ENCODE results near the gene IL22RA2.
A peak's percentile ranks its signal among the peaks of the same experiment; 100 is the strongest.
"Not testable (repeated sequence)": the region's sequence is repeated elsewhere in the genome, so short reads cannot be mapped to it uniquely, and the experiment has no call there.

The IL22RA2 gene

GRCh38 chr6:137173501-137173900 lies at the start of gene IL22RA2:
Gene IL22RA2 (minus strand): TSS chr6:137173644. CDS start chr6:137161749, 11,895 bp downstream.
- no peak for DNase-seq
- intact Hi-C loops (cut with DNase I): no loop called here

- peak in 1 of 42 donors; percentile 31 for DNase-seq
- intact Hi-C loops (cut with DNase I): no loop called here
Measured at GRCh38 chr6:137222381-137222780, 48.9 kb upstream of the IL22RA2 start.

GRCh38 chr6:137219664-137220252 lies 46.3 kb upstream of the IL22RA2 start:
- no peak for DNase-seq
- intact Hi-C loops (cut with DNase I): no loop called here

- intact Hi-C loops (cut with DNase I): no loop called here
- peak; percentile 92 to 100 (median 99) for DNase-seq
Measured at GRCh38 chr6:137218917-137219663, 45.6 kb upstream of the IL22RA2 start, which contains the start of gene IFNGR1. Gene IFNGR1 (minus strand): TSS chr6:137219385. CDS start chr6:137219327, 58 bp downstream.

- intact Hi-C loops (cut with DNase I): no loop called here
Measured at GRCh38 chr6:137218473-137218916, 45.1 kb upstream of the IL22RA2 start.

GRCh38 chr6:137217801-137218472 lies 44.5 kb upstream of the IL22RA2 start:
- intact Hi-C loops (cut with DNase I): no loop called here
- peak in 4 of 42 donors; percentile 18 to 61 (median 26) for DNase-seq

More at GRCh38 chr6:137218473-137218916, 45.1 kb upstream of the IL22RA2 start:
- peak in 22 of 42 donors; percentile 24 to 66 (median 38) for DNase-seq

GRCh38 chr6:137216875-137217553 lies 43.6 kb upstream of the IL22RA2 start:
- intact Hi-C loops (cut with DNase I): no loop called here
- DNase-seq: no peak

- no peak for DNase-seq
Measured at GRCh38 chr6:137216106-137216505, 42.7 kb upstream of the IL22RA2 start.

GRCh38 chr6:137215630-137216029 lies 42.2 kb upstream of the IL22RA2 start:
- DNase-seq; intact Hi-C loops (cut with DNase I): not testable (repeated sequence)

More at GRCh38 chr6:137216106-137216505, 42.7 kb upstream of the IL22RA2 start:
- intact Hi-C loops (cut with DNase I): no loop called here

GRCh38 chr6:137214931-137215330 lies 41.5 kb upstream of the IL22RA2 start:
- DNase-seq: no peak
- intact Hi-C loops (cut with DNase I): no loop called here

- no peak for DNase-seq
- intact Hi-C loops (cut with DNase I): no loop called here
Measured at GRCh38 chr6:137213813-137214212, 40.4 kb upstream of the IL22RA2 start.

GRCh38 chr6:137213331-137213740 lies 39.9 kb upstream of the IL22RA2 start:
- intact Hi-C loops (cut with DNase I): no loop called here
- DNase-seq: no peak

GRCh38 chr6:137211910-137212309 lies 38.5 kb upstream of the IL22RA2 start:
- DNase-seq: no peak
- intact Hi-C loops (cut with DNase I): no loop called here

GRCh38 chr6:137210903-137211302 lies 37.5 kb upstream of the IL22RA2 start:
- peak in 3 of 42 donors; percentile 24 to 67 (median 60) for DNase-seq
- intact Hi-C loops (cut with DNase I): no loop called here

- intact Hi-C loops (cut with DNase I): loop anchor here (10.0 kb wide), 1 partner anchor 113 kb away; no protein-coding TSS in a partner anchor
- no peak for DNase-seq
Measured at GRCh38 chr6:137208279-137208678, 34.8 kb upstream of the IL22RA2 start.

GRCh38 chr6:137207457-137207856 lies 34.0 kb upstream of the IL22RA2 start:
- not testable (repeated sequence) for DNase-seq
- intact Hi-C loops (cut with DNase I): loop anchor here (10.0 kb wide), 1 partner anchor 113 kb away; no protein-coding TSS in a partner anchor

GRCh38 chr6:137206577-137206976 lies 33.1 kb upstream of the IL22RA2 start:
- intact Hi-C loops (cut with DNase I): loop anchor here (10.0 kb wide), 1 partner anchor 112 kb away; no protein-coding TSS in a partner anchor
- DNase-seq: no peak

- DNase-seq: no peak
- intact Hi-C loops (cut with DNase I): loop anchor here (10.0 kb wide), 1 partner anchor 108 kb away; no protein-coding TSS in a partner anchor
Measured at GRCh38 chr6:137203256-137203655, 29.8 kb upstream of the IL22RA2 start.

- DNase-seq: peak in 41 of 42 donors; percentile 22 to 82 (median 60)
Measured at GRCh38 chr6:137202078-137202477, 28.6 kb upstream of the IL22RA2 start.

More at GRCh38 chr6:137202078-137202477, 28.6 kb upstream of the IL22RA2 start:
- intact Hi-C loops (cut with DNase I): loop anchor here (10.0 kb wide), 1 partner anchor 107 kb away; no protein-coding TSS in a partner anchor

Data from head of caudate nucleus (tissue), 42 donors.